Measurements from ENCODE around the gene GAS6. TPM values are rescaled to one million over a fixed set of nuclear protein-coding genes. Genes with fewer than 3 reads are reported as not detected.

The GAS6 gene
- total RNA-seq, 1 experiment from 2014 or later = 49.4 TPM

- H3K4me3 ChIP-seq (replicated peaks in 1 of 2; ENCODE audit: low read depth in 1 of 2, low read length in 2 of 2) = no peak overlapping the region
- ATAC-seq (no peak), DNase-seq (ENCODE audit: low read depth, low spot score) (no peak)
- ChIA-PET RAD21 (ENCODE audit: low non-redundant PET in 1 of 2, low total read pairs in 2 of 2, uncharacterized antibody in 2 of 2, unreplicated experiment in 2 of 2) (no interaction called here), POLR2A (no interaction called here), CTCF (no interaction called here)
- no peaks in the 10 kb centered on the region for H3K36me3 ChIP-seq (ENCODE audit: control insufficient read depth in 1 of 2, insufficient read depth in 2 of 2, low read length in 2 of 2)
- no peak for TF ChIP-seq ATF3 (IDR thresholded peaks at IDR 0.05)
- no TSS peak for BruUV-seq (replicated peaks)
- H3K27ac ChIP-seq (ENCODE audit: low read depth, low read length) = no peak overlapping the region
- H2AFZ ChIP-seq (ENCODE audit: low read depth, low read length, poor library complexity, severe bottlenecking) = no peak overlapping the region
- H3K4me1 ChIP-seq (ENCODE audit: control insufficient read depth in 1 of 2, insufficient read depth in 2 of 2, low read length in 2 of 2) = peaks cover 0 to 18% of the 10 kb centered on the region in 2 experiments; a peak in 3 of 4 replicates
- intact Hi-C loops (cut with micrococcal nuclease) = no loop called here
- no peaks in the 10 kb centered on the region for H3K9me2 ChIP-seq (ENCODE audit: insufficient read depth)
- H4K20me1 ChIP-seq (ENCODE audit: insufficient read depth) = no peaks in the 10 kb centered on the region
- no peak overlapping the region for H3K4me2 ChIP-seq (ENCODE audit: low read length)
- no peaks in the 10 kb centered on the region for H3K79me2 ChIP-seq (ENCODE audit: insufficient read depth, low read length)
- H3K9ac ChIP-seq (ENCODE audit: low read length) = no peak overlapping the region
- H3K9me3 ChIP-seq (ENCODE audit: control insufficient read depth in 1 of 2, insufficient read depth in 1 of 2, low read depth in 1 of 2, low read length in 2 of 2) = no peaks in the 10 kb centered on the region
- H3K27me3 ChIP-seq (ENCODE audit: insufficient read depth, low read length) = no peaks in the 10 kb centered on the region
Measured at GRCh38 chr13:113900646-113901045, 36.8 kb upstream of the GAS6 start.

GRCh38 chr13:113898391-113898790, 34.5 kb upstream of the GAS6 start:
- BruUV-seq (replicated peaks) = no TSS peak
- H4K20me1 ChIP-seq (ENCODE audit: insufficient read depth) = no peaks in the 10 kb centered on the region
- H3K27me3 ChIP-seq (ENCODE audit: insufficient read depth, low read length) = no peaks in the 10 kb centered on the region
- ATAC-seq (no peak), DNase-seq (ENCODE audit: low read depth, low spot score) (no peak)
- H3K9ac ChIP-seq (ENCODE audit: low read length) = no peak overlapping the region
- POLR2A ChIA-PET = no interaction called here
- CTCF ChIA-PET = no interaction called here
- no peaks in the 10 kb centered on the region for H3K9me2 ChIP-seq (ENCODE audit: insufficient read depth)
- no peaks in the 10 kb centered on the region for H3K9me3 ChIP-seq (ENCODE audit: control insufficient read depth in 1 of 2, insufficient read depth in 1 of 2, low read depth in 1 of 2, low read length in 2 of 2)
- H3K79me2 ChIP-seq (ENCODE audit: insufficient read depth, low read length) = no peaks in the 10 kb centered on the region
- H3K36me3 ChIP-seq (ENCODE audit: control insufficient read depth in 1 of 2, insufficient read depth in 2 of 2, low read length in 2 of 2) = no peaks in the 10 kb centered on the region
- no peak overlapping the region for H3K27ac ChIP-seq (ENCODE audit: low read depth, low read length)
- RAD21 ChIA-PET (ENCODE audit: low non-redundant PET in 1 of 2, low total read pairs in 2 of 2, uncharacterized antibody in 2 of 2, unreplicated experiment in 2 of 2) = no interaction called here
- no peak overlapping the region for H3K4me2 ChIP-seq (ENCODE audit: low read length)
- intact Hi-C loops (cut with micrococcal nuclease) = no loop called here
- H2AFZ ChIP-seq (ENCODE audit: low read depth, low read length, poor library complexity, severe bottlenecking) = no peak overlapping the region
- no peak overlapping the region for H3K4me3 ChIP-seq (replicated peaks in 1 of 2; ENCODE audit: low read depth in 1 of 2, low read length in 2 of 2)
- peaks cover 0 to 20% of the 10 kb centered on the region in 2 experiments; a peak in 3 of 4 replicates for H3K4me1 ChIP-seq (ENCODE audit: control insufficient read depth in 1 of 2, insufficient read depth in 2 of 2, low read length in 2 of 2)
- no peak for TF ChIP-seq CBX3 (IDR thresholded peaks at IDR 0.05; ENCODE audit: low read depth)
- TF ChIP-seq EZH2phosphoT487 (IDR thresholded peaks at IDR 0.05; ENCODE audit: borderline replicate concordance) = no peak
- no peak for TF ChIP-seq CEBPB (IDR thresholded peaks at IDR 0.05; ENCODE audit: low read depth)
- no peak for TF ChIP-seq ZBTB33 (IDR thresholded peaks at IDR 0.05; ENCODE audit: extremely low read depth, insufficient replicate concordance, low read length)
- TF ChIP-seq CTCF (IDR thresholded peaks at IDR 0.05 in 2 of 3, conservative IDR thresholded peaks at IDR 0.05 in 1 of 3; ENCODE audit: borderline replicate concordance in 1 of 3, insufficient read depth in 1 of 3, low read depth in 2 of 3, low read length in 2 of 3) = no peak
- TF ChIP-seq SP1 (IDR thresholded peaks at IDR 0.05; ENCODE audit: low read depth) = no peak
- TF ChIP-seq EGR1 (IDR thresholded peaks at IDR 0.05; ENCODE audit: low read depth) = no peak
- TF ChIP-seq SIN3A (IDR thresholded peaks at IDR 0.05; ENCODE audit: low read depth) = no peak
- TF ChIP-seq EZH2 (IDR thresholded peaks at IDR 0.05) = no peak
- no peak for TF ChIP-seq TCF7L2 (IDR thresholded peaks at IDR 0.05; ENCODE audit: borderline replicate concordance, extremely low read depth, insufficient read depth, insufficient read length)
- no peak for TF ChIP-seq REST (IDR thresholded peaks at IDR 0.05; ENCODE audit: low read depth)
- TF ChIP-seq ELF1 (IDR thresholded peaks at IDR 0.05; ENCODE audit: borderline replicate concordance, low read depth) = no peak

Data from HCT116 (cell line).